Epithelial cell of prostate (primary cell): ENCODE results near the gene WFIKKN2.

ENCODE experiments used
- DNase-seq: peaks from one replicate; pipeline ENCODE4 v3.0.0-alpha.2; 2011; ENCODE audit warnings: low read depth, low spot score
- H3K27ac ChIP-seq: fragments of 450-650 bp; 2 replicates; pipeline ENCODE4 v1.5.1; 2017; ENCODE audit warnings: mild to moderate bottlenecking

The WFIKKN2 gene

GRCh38 chr17:50808413-50808812 is 27.0 kb upstream of the WFIKKN2 start:
- no peak for DNase-seq
- no peak overlapping the region for H3K27ac ChIP-seq

GRCh38 chr17:50808888-50809287 is 26.5 kb upstream of the WFIKKN2 start:
- no peak overlapping the region for H3K27ac ChIP-seq
- no peak for DNase-seq

GRCh38 chr17:50813583-50813982 is 21.8 kb upstream of the WFIKKN2 start:
- H3K27ac ChIP-seq, result no peak overlapping the region
- DNase-seq, result no peak

- DNase-seq, result no peak
These were observed 20.0 kb upstream of the WFIKKN2 start for GRCh38 chr17:50815400-50815799.

GRCh38 chr17:50816271-50816670 is 19.1 kb upstream of the WFIKKN2 start:
- H3K27ac ChIP-seq, result no peak overlapping the region
- DNase-seq, result no peak

More at GRCh38 chr17:50815400-50815799, 20.0 kb upstream of the WFIKKN2 start:
- H3K27ac ChIP-seq, result no peak overlapping the region

GRCh38 chr17:50816771-50817751 is 18.3 kb upstream of the WFIKKN2 start:
- no peak for DNase-seq
- H3K27ac ChIP-seq, result peak overlapping the region; percentile 35

GRCh38 chr17:50817838-50818237 is 17.5 kb upstream of the WFIKKN2 start:
- peak overlapping the region; percentile 35 for H3K27ac ChIP-seq
- peak; percentile 14 for DNase-seq

- peak overlapping the region; percentile 35 for H3K27ac ChIP-seq
- no peak for DNase-seq
These were observed 17.1 kb upstream of the WFIKKN2 start for GRCh38 chr17:50818261-50818660.

- H3K27ac ChIP-seq, result no peak overlapping the region
- no peak for DNase-seq
These were observed 16.3 kb upstream of the WFIKKN2 start for GRCh38 chr17:50818921-50819657.

GRCh38 chr17:50820651-50821050 is 14.7 kb upstream of the WFIKKN2 start:
- H3K27ac ChIP-seq, result no peak overlapping the region
- no peak for DNase-seq

GRCh38 chr17:50822550-50822949 is 12.8 kb upstream of the WFIKKN2 start:
- no peak for DNase-seq
- no peak overlapping the region for H3K27ac ChIP-seq

GRCh38 chr17:50824429-50824828 is 11.0 kb upstream of the WFIKKN2 start:
- no peak for DNase-seq
- no peak overlapping the region for H3K27ac ChIP-seq

- H3K27ac ChIP-seq, result no peak overlapping the region
- no peak for DNase-seq
These were observed 10.2 kb upstream of the WFIKKN2 start for GRCh38 chr17:50825188-50825587.

GRCh38 chr17:50828508-50829170 is 6.7 kb upstream of the WFIKKN2 start:
- no peak for DNase-seq
- H3K27ac ChIP-seq, result no peak overlapping the region

- no peak for DNase-seq
- no peak overlapping the region for H3K27ac ChIP-seq
These were observed 6.1 kb upstream of the WFIKKN2 start for GRCh38 chr17:50829332-50829731.

- no peak for DNase-seq
- H3K27ac ChIP-seq, result no peak overlapping the region
These were observed 5.0 kb upstream of the WFIKKN2 start for GRCh38 chr17:50830352-50830751.

GRCh38 chr17:50830994-50831393 is 4.4 kb upstream of the WFIKKN2 start:
- no peak overlapping the region for H3K27ac ChIP-seq

GRCh38 chr17:50831471-50831928 is 3.9 kb upstream of the WFIKKN2 start:
- no peak for DNase-seq

More at GRCh38 chr17:50830994-50831393, 4.4 kb upstream of the WFIKKN2 start:
- DNase-seq, result no peak

GRCh38 chr17:50832267-50832863 is 3.0 kb upstream of the WFIKKN2 start:
- no peak for DNase-seq
- no peak overlapping the region for H3K27ac ChIP-seq

More at GRCh38 chr17:50831471-50831928, 3.9 kb upstream of the WFIKKN2 start:
- no peak overlapping the region for H3K27ac ChIP-seq

- H3K27ac ChIP-seq, result no peak overlapping the region
- no peak for DNase-seq
These were observed 2.5 kb upstream of the WFIKKN2 start for GRCh38 chr17:50832864-50833381.
